Ishikawa (cell line): ENCODE results near the gene PMEPA1.

Source experiments
- CEBPB ChIP-seq: IDR thresholded peaks from 2 replicates; pipeline ENCODE4 v1.6.1; 2012
- CREB1 ChIP-seq: IDR thresholded peaks from 2 replicates; pipeline ENCODE4 v1.6.1; 2012; ENCODE audit warnings: low read depth
- EGR1 ChIP-seq: IDR thresholded peaks from 2 replicates; pipeline ENCODE4 v1.6.1; 2012
- EP300 ChIP-seq: IDR thresholded peaks from 2 replicates; pipeline ENCODE4 v1.6.1; 2012; ENCODE audit warnings: borderline replicate concordance
- FOXM1 ChIP-seq: IDR thresholded peaks from 2 replicates; pipeline ENCODE4 v1.6.1; 2012; ENCODE audit warnings: low read depth, borderline replicate concordance
- NFIC ChIP-seq: IDR thresholded peaks from 2 replicates; pipeline ENCODE4 v1.6.1; 2012
- RAD21 ChIP-seq: IDR thresholded peaks from 2 replicates; pipeline ENCODE4 v1.6.1; 2012; ENCODE audit warnings: low read depth
- REST ChIP-seq: IDR thresholded peaks from 2 replicates; pipeline ENCODE4 v1.6.1; 2012; ENCODE audit warnings: low read depth, mild to moderate bottlenecking
- TAF1 ChIP-seq: IDR thresholded peaks from 2 replicates; pipeline ENCODE4 v1.6.1; 2012; ENCODE audit warnings: low read depth, mild to moderate bottlenecking
- TCF12 ChIP-seq: IDR thresholded peaks from 2 replicates; pipeline ENCODE4 v1.6.1; 2012; ENCODE audit warnings: low read depth
- TEAD4 ChIP-seq: IDR thresholded peaks from 2 replicates; pipeline ENCODE4 v1.6.1; 2012
- USF1 ChIP-seq: IDR thresholded peaks from 2 replicates; pipeline ENCODE4 v1.6.1; 2012
- YY1 ChIP-seq: IDR thresholded peaks from 2 replicates; pipeline ENCODE4 v1.6.1; 2012; ENCODE audit warnings: low read depth
- ZBTB7A ChIP-seq: IDR thresholded peaks from 2 replicates; pipeline ENCODE4 v1.6.1; 2012; ENCODE audit warnings: low read depth
- TF ChIP-seq, protein P1 (sequence below): IDR thresholded peaks from 2 replicates; pipeline ENCODE4 v1.6.1; 2012

The PMEPA1 gene

DNA sequence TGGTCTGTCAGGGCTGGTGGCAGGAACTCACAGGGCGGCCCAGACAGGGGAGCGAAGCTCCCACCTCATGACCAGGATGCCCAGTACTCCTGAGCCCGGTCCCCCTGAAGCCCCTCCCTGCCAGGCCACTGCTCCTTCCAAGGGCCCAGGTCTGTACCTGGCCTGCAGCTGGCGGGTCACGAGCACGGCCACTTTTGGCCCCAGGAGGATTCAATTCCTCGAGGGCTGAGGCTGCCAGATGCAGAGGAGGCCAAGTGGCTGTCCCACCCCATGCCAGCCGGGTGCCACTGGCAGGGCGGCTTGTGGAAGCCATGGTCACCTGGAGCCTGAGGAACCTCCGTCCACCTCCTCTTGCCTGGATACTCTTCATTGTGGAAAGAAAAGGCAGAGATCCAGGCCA lies 17.4 kb downstream of the PMEPA1 start:
- TF ChIP-seq REST (no peak), TEAD4 (no peak), ZBTB7A (no peak), EGR1 (no peak), YY1 (no peak)

- TF ChIP-seq CEBPB (no peak), REST (no peak), ZBTB7A (no peak), EP300 (no peak), EGR1 (no peak), CREB1 (no peak), USF1 (no peak), TCF12 (no peak), NFIC (no peak), FOXM1 (no peak), YY1 (no peak), TAF1 (no peak), RAD21 (no peak), TEAD4 (no peak)
- TF ChIP-seq, protein P1, sequence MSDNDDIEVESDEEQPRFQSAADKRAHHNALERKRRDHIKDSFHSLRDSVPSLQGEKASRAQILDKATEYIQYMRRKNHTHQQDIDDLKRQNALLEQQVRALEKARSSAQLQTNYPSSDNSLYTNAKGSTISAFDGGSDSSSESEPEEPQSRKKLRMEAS = no peak
Observed at GRCh38 chr20:57691699-57692098, 18.1 kb downstream of the PMEPA1 start.

- TF ChIP-seq TEAD4 = no peak
- TF ChIP-seq ZBTB7A = 0 out of 2 replicates have a peak, but pooled peaks have one; percentile 17
Observed at GRCh38 chr20:57690525-57690924, 19.3 kb downstream of the PMEPA1 start.

GRCh38 chr20:57689745-57690481 lies 19.9 kb downstream of the PMEPA1 start:
- TF ChIP-seq ZBTB7A (no peak), NFIC (no peak), TEAD4 (no peak), YY1 (no peak), CEBPB (no peak), EP300 (no peak), RAD21 (no peak)

DNA sequence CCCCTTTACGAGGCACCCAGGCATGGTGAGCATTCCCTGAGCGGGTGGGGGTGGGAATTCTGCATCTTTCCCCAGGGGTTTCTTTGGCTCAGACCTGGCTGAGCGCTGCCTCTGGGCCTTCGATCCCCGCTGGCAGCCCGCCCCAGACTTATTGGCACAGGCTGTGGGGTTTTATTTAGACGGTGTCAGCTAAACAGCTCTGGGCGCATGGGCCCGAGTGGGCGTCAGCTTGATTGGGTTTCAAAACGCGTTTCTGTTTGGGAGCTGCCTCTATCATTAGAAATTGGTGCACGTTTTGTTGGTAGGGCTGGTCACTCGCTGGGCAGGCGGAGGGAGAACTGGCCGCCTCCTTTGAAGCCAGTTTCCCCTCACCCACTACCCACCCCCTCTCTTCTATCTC lies 21.0 kb downstream of the PMEPA1 start:
- TF ChIP-seq NFIC (no peak), YY1 (no peak), TEAD4 (no peak), CEBPB (no peak)
- TF ChIP-seq, protein P1 = no peak

GRCh38 chr20:57688295-57688694 lies 21.5 kb downstream of the PMEPA1 start:
- TF ChIP-seq EP300 (no peak), EGR1 (no peak), REST (no peak), FOXM1 (no peak), USF1 (no peak), RAD21 (no peak), TCF12 (no peak), CEBPB (no peak), YY1 (no peak)
- TF ChIP-seq, protein P1 = no peak
